BE2C (cell line): ENCODE results near the gene PROS1. TPM values are rescaled to one million over a fixed set of nuclear protein-coding genes. Genes with fewer than 3 reads are reported as not detected.
A peak's percentile ranks its signal among the peaks of the same experiment; 100 is the strongest.

Source experiments
- DNase-seq: peaks from one replicate; pipeline ENCODE4 v3.0.0-alpha.2; 2020
- H3K27me3 ChIP-seq: fragments of 250-450 bp; sonication (Bioruptor Pico); 2 replicates; pipeline ENCODE4 v1.5.1; 2020; ENCODE audit warnings: mild to moderate bottlenecking
- H3K36me3 ChIP-seq: fragments of 250-450 bp; sonication (Bioruptor Pico); 2 replicates; pipeline ENCODE4 v1.5.1; 2020; ENCODE audit warnings: mild to moderate bottlenecking
- H3K4me1 ChIP-seq: fragments of 250-450 bp; sonication (Bioruptor Pico); 2 replicates; pipeline ENCODE4 v1.5.1; 2020
- H3K4me3 ChIP-seq: 2 replicates; pipeline ENCODE4 v1.5.1; 2011; ENCODE audit warnings: low read depth, low read length
- H3K9me3 ChIP-seq: fragments of 250-450 bp; sonication (Bioruptor Pico); 2 replicates; pipeline ENCODE4 v1.5.1; 2020
- CTCF ChIP-seq: IDR thresholded peaks from 2 replicates; pipeline ENCODE4 v1.5.1; 2012; ENCODE audit warnings: mild to moderate bottlenecking, low read depth, low read length
- polyA plus RNA-seq: library from polyadenylated mRNA; unstranded; fragments of >200 nt; gene quantifications from one replicate; pipeline ENCODE4 v1.2.1, GENCODE V29; 2012; ENCODE audit warnings: low read depth, missing spikeins; ENCODE audit not compliant: insufficient read length, insufficient read depth

Gene PROS1
- 21.0 TPM for polyA plus RNA-seq

GRCh38 chr3:93973131-93974126 lies at the start of gene PROS1:
Gene PROS1 (minus strand): TSS chr3:93973896. CDS start chr3:93973749, 147 bp downstream.
- H3K36me3 ChIP-seq: no peaks in the 10 kb centered on the region
- TF ChIP-seq CTCF: peak; percentile 12; the same call in 1 of the 2 replicates
- DNase-seq: peak; percentile 87
- no peaks in the 10 kb centered on the region for H3K9me3 ChIP-seq
- H3K27me3 ChIP-seq: no peaks in the 10 kb centered on the region
- peak within 1 kb of the TSS; percentile 86 for H3K4me3 ChIP-seq
- no peaks in the 10 kb centered on the region for H3K4me1 ChIP-seq

GRCh38 chr3:94020293-94020692 lies 46.6 kb upstream of the PROS1 start:
- Histone ChIP-seq H3K9me3 (no peaks in the 10 kb centered on the region), H3K27me3 (no peaks in the 10 kb centered on the region), H3K4me1 (no peaks in the 10 kb centered on the region; the same call in 1 of the 2 replicates), H3K36me3 (no peaks in the 10 kb centered on the region), H3K4me3 (no peak overlapping the region)
- TF ChIP-seq CTCF: no peak
- no peak for DNase-seq

GRCh38 chr3:94019659-94020058 lies 46.0 kb upstream of the PROS1 start:
- no peaks in the 10 kb centered on the region; the same call in 1 of the 2 replicates for H3K4me1 ChIP-seq
- H3K27me3 ChIP-seq: no peaks in the 10 kb centered on the region
- H3K4me3 ChIP-seq: no peak overlapping the region
- TF ChIP-seq CTCF: no peak
- DNase-seq: no peak
- no peaks in the 10 kb centered on the region for H3K36me3 ChIP-seq
- H3K9me3 ChIP-seq: no peaks in the 10 kb centered on the region

GRCh38 chr3:94015025-94015424 lies 41.3 kb upstream of the PROS1 start:
- H3K9me3 ChIP-seq: no peaks in the 10 kb centered on the region

GRCh38 chr3:94012185-94012584 lies 38.5 kb upstream of the PROS1 start:
- Histone ChIP-seq H3K9me3 (no peaks in the 10 kb centered on the region), H3K27me3 (no peaks in the 10 kb centered on the region), H3K36me3 (no peaks in the 10 kb centered on the region), H3K4me1 (peaks cover 10% of the 10 kb centered on the region), H3K4me3 (no peak overlapping the region)
- TF ChIP-seq CTCF: no peak
- no peak for DNase-seq

More at GRCh38 chr3:94015025-94015424, 41.3 kb upstream of the PROS1 start:
- TF ChIP-seq CTCF: no peak
- no peaks in the 10 kb centered on the region for H3K36me3 ChIP-seq
- no peak overlapping the region for H3K4me3 ChIP-seq
- no peaks in the 10 kb centered on the region; the same call in 1 of the 2 replicates for H3K4me1 ChIP-seq
- H3K27me3 ChIP-seq: no peaks in the 10 kb centered on the region
- DNase-seq: no peak
